NCI-H526 treated with DMSO at 0.1 percent for 48 hours (cell line): Measurements from ENCODE around the gene MTA1.

ENCODE experiments used
- DNase-seq: peaks from one replicate; lab custom pipeline; 2025; lab: John Stamatoyannopoulos, UW

MTA1 gene

DNA sequence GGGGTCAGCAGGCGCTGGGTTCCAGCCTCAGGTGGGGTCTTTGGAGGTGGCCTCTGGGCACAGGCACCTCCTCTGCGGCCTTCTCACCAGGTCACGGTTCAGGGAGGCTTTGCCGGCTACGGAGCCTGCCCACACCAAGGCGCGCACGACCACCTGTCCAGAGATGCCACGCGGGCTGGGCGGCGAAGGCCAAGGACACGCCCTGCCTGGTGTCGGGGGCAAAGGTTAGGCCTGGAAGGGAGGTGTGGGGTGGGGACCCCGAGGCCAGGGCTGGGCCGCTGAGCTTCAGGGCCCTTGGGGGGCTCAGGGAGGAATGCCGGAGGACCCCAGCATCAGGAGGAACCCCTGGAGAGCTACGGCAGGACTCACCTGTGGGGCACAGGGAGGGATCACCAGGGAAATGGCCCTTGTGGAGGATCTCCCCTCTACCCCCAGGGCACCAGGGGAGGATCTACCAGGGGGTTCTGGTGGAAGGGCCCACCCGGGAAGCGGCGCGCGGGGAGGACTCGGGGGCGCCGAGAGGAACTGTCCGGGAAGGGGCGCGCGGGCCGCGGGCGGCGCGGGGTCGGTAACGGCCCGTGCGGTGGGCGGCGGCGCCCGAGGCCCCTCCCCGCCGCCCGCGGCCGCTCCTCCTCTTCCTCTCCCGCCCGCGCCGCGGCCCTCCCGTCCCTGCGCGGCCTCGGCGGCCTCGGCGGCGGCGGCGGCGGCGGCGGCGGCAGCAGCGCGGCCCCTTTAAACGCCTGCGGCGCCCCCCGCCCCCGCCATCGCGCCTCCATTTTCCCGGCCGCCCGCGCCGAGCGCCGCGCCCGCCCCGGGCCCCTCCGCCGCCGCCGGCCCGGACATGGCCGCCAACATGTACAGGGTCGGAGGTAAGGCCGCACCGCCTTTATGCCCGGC is at the start of gene MTA1:
MTA1 (plus strand) TSS at position 633 of the 897 bp plus-strand sequence; CDS start at position 842, 209 bp downstream.
- no peak for DNase-seq

DNA sequence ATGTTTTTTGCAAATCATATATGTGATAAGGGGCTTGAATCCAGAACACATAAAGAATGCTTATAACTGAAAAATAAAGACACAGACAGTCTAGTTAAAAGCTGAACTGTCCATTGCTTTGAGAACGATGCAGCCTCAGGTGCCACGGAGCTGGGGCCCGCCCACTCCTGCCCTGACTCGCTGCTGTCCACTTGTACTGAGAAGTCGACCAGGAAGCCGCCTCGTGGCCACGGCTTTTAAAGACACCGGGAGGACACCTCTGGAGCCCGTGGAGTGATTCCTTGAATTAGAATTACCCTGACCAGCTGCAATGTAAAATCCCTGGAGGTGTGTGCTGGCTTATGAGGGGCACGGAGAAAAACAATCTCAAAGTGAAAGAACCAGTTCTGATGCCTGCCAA is 45.2 kb upstream of the MTA1 start:
- no peak for DNase-seq

DNA sequence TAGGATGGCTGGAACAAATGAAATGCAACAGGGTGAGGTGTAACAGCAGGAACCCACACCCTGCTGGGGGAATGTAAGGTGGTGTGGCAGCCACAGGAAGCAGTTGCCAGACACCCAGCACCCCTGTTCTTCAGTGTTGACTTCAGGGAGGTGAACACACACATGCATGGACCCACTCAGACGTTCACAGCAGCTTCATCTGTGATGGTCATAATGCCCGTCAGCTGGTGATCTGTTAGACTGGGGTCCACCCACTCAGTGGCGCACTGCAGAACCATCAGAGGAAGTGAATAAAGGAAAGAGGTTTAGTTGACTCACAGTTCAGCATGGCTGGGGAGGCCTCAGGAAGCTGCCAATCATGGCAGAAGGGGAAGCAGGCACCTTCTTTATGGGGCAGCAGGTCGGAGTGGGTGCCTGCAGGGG is 44.0 kb upstream of the MTA1 start:
- no peak for DNase-seq

DNA sequence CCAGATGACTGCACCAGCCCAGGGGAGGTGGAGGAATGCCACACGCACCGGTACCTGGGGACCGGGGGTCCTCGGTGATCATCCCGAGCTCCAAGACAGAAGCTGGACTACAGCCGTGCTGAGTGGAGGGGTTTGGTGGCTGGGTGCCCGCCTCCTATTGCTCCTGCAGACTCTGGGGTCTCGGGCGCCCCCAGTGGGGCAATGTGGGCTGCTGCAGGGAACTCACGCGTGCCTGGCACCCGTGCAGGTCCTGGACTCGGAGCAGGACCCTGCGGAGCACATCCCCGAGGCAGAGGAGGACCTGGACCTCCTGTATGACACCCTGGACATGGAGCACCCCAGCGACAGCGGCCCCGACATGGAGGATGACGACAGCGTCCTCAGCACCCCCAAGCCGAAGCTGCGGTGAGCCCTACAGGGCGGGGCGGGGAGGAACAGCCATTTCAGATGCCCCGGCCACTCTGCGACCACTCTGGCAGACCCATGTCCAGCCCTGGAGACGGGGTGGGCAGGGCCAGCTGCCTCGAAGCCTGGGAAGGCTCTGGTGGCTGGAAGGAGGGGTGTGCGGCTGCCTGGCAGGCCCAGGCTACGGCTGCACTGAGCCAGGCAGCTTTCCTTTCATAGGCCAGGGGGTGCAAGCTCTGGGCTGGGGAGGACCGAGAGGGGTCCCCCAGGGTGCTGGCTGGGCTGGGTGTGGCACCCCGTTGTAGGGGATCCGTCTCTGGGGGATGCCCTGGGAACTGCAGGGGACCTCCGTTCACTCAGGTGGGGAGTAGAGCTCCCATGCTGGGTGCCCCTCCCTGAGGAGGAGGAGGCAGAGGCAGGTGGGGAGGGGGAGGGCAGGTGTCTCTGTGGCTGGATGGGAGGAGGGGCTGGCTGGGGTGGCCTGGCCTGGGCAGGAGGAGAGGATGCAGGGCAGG is 42.8 kb upstream of the MTA1 start:
- DNase-seq, result no peak

DNA sequence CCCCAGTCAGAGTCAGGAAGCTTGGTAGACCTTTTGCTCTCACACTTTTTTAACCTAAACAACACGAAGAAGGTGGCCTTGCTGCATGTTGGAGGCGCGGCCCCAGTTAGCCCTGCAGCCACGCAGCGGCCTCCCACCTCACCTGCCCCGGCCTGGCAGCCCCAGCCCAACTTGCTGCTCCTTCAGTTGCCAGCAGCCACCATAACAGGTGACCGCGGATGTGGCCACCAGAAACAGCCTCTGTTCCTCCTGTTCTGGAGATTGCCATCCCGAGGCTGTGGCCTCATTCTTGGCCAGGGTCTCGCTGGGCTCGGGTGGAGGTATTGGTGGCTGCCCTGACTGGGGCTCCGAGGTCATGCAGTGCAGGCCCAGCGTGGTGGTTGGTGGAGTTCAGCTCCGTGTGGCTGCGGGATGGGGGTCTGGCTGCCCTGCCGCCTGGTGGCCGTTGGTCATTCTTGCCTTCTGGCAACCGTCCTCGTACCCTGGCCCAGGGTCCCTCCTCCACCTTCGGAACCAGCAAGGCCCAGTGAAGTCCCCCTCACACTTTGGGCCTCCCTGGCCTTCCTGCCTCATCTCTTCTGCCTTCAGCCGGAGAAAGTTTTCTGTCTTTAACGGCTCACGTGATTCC is 42.0 kb upstream of the MTA1 start:
- DNase-seq, result no peak

DNA sequence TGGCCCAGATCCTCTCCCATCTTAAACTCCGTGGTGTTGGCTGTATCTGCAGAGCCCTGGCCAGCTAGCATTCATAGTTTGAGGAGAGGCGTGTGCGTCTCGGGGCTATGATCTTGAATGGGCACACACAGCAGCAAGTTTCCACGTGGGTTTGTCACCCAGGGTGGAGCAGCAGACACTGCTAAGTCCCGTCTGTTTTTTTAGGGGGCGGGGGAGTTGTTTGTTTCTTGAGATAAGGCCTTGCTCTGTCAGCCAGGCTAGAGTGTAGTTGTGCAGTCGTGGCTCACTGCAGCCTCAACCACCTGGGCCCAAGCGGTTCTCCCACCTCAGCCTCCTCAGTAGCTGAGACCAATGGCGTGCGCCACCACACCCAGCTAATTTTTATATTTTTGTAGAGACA is 41.4 kb upstream of the MTA1 start:
- no peak for DNase-seq

DNA sequence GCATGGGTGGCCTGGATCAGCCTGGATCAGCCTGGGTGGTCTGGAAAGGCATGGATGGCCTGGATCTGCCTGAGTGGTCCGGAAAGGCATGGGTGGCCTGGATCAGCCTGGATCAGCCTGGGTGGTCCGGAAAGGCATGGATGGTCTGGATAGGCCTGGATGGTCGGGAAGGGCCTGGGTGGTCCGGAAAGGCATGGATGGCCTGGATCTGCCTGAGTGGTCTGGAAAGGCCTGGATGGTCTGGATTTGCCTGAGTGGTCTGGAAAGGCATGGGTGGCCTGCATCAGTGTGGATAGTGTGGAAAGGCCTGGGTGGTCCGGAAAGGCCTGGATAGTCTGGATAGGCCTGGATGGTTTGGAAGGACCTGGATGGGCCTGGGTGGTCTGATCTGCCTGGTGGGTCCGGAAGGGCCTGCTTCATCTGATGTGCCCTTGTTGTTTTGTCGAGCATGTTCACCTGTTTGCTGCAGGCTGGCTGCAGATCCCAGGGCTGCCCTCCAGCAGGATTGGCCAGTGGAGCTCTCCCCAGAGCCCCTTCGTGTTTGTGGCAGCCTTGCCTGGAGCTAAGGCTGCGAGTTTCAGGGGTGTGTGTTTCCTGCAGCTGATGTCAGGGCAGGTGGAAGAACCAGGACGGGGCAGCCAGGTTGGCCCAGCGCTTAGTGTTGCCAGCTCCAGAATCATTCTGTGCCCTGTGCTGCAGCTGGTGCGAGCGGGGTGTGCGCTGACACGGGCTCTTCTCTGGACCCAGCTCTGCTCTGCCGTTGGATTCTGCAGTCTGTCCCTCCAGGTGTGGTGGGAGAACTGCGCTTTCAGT is 40.5 kb upstream of the MTA1 start:
- DNase-seq, result no peak

DNA sequence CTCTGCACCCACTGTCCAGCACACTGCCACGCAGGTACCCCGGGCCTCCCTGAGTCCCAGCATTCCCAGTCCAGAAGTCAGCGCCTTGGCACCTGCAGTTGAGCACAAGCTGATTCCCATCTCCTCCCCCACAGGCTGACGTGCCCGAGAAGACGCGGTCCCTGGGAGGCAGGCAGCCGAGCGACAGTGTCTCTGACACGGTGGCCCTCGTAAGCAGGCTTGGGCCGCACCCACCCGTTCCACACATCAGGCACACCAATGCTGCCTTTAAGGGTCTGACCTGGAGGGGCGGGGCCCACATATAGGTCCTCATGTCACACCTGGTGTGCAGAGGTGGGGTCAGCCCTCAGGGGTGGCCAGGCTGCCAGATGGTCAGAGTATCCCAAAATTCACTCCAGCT is 39.7 kb upstream of the MTA1 start:
- DNase-seq, result no peak

DNA sequence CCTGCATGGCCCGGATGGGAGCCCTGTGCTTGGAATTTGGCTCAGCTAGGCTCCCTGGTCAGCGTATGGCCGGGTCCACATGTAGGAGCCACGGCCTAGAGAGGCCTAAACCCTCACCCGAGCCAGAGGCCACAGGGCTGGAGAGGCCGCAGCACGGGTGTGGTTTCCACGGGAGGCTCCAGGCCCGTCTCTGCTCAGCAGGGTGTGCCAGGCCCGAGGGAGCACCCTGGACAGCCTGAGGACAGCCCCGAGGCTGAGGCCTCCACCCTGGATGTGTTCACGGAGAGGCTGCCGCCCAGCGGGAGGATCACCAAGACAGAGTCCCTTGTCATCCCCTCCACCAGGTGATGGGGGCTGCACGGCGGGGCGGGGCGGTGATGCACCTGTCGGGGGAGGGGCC is 38.9 kb upstream of the MTA1 start:
- DNase-seq, result no peak

DNA sequence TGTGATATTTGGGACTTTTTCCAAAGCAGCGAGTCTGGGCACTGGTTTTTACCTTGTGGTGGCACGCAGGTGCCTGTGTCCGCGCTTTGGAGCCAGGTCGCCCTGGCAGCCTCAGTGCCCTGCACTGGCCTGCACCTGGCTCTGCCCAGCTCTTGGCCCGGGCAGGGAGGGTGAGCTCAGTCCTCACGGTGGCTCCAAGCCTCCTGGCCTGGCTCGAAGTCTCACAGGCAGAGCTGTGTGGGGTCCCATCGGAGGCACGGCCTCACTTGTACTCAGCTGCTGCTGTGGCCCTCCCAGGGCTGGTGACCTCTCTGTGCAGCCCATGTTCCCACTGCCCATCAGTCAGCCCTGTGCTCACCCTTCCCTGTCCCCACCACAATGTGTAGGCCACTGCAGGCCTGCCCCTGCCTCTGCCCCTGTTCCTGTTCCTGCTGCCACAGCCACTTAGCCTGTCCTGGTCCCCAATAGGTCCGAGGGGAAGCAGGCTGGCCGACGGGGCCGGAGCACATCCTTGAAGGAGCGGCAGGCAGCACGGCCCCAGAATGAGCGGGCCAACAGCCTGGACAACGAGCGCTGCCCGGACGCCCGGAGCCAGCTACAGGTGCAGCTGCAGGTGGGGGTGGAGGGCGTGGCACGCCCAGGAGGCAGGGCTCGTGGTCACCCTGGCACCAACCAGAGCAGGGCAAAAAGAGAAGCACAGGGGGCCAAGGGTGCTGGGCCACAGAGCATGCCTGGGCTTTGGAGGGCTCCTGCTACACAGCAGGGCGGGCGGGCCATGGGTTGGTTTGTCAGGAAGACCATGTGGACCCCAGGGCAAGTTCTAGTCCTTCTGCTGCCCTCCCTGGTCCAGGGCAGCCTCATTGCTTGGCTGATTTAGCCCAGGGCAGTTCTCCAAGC is 37.9 kb upstream of the MTA1 start:
- DNase-seq, result no peak

DNA sequence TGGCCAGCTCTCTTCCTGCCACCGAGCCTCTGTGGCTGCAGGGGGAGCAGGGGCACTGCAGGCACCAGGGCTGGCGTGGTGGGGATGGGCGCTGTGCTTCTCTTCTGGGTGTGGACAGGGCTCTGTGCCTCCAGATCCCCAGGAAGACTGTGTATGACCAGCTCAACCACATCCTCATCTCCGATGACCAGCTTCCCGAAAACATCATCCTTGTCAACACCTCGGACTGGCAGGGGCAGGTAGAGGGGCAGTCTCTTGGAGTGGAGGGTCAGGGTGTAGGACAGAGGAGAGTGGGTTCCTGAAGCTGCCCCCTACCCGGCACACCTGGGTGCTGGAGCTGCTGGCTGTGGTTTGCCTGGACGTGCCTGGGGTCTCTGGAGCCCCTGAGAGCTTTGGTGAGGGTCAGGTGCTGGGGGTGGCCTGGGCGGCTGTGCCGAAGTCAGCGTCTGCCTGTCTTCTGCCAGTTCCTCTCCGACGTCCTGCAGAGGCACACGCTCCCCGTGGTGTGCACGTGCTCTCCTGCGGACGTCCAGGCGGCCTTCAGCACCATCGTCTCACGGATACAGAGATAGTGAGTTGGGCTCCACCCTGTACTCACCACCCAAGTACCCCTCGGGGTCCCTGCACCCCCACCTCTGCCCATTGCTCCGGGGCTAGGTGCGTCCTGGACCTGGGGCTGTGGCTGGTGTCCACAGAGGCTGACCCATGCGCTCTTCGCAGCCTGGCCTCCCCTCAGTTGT is 37.1 kb upstream of the MTA1 start:
- DNase-seq, result no peak

DNA sequence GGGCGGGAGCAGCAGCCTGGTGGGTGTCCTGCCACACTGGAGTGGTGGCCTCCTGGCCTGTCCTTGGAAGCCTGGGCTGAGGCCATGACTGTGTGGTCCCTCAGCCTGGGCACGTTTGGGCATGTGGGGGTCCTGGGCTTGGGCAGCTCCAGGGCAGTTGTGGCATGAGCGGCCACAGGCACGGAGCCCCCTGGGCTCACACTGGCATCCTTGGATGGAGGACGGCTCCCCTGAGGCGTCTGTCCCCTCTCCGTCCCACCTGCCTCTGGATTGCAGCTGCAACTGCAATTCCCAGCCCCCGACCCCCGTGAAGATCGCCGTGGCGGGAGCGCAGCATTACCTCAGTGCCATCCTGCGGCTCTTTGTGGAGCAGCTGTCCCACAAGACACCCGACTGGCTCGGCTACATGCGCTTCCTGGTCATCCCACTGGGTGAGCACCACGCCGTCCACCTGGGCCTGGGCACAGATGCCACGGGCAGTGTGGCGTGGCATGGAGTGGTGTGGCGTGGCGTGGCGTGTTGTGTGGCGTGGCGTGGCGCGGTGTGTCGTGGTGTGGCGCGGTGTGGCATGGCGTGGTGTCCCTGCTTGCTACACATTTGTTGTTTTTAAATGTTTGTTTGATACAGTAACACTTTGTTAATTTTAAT is 36.4 kb upstream of the MTA1 start:
- DNase-seq, result no peak

DNA sequence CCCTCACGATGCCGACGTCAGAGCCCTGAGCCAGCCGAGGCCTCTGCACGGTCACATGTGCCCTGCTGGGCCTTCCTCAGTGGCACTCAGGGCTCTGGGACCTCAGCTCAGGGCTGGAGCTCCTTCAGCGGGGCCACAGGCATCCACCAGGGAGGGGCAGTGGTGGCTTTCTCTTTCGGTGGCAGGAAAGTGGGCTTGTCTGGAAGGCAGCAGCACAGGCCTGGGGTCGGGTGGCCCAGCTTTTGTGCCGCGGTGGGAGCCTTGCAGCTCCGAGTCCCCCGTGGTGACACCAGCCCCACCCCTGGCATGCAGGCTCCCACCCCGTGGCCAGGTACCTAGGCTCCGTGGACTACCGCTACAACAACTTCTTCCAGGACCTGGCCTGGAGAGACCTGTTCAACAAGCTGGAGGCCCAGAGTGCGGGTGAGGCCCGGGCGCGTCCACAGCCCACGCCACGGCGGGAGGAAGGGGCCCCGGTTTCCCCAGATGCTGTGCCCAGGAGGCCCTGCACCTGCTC is 35.5 kb upstream of the MTA1 start:
- DNase-seq, result no peak

DNA sequence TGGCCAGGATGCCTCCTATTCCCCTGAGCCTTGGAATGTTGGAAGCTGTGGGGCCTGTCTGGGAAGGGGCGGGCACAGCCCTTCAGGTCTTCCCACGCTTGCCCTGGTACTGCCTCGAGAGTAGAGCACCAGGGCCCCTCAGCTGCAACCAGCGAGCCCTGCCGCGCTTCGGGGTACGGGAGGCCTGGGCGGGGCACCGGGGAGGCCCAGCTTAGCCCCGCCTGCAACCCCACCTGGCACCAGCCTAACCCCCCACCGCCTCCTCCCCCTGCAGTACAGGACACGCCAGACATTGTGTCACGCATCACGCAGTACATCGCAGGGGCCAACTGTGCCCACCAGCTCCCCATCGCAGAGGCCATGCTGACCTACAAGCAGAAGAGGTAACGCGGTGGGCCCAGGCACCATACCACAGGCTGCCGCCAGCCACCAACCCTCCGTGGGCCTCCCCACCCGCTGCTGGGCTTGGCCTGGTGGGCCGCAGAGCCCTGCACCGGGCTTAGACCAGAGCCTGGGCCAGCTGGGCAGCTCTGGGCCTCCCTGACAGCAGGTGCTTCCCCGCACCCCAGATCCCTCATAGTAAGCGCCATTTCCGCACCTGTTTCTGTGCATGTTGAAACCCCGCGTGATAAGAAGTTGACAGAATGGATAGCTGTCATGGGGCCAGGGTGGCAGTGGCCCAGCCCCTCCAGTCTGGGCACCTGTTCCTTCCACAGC is 34.9 kb upstream of the MTA1 start:
- DNase-seq, result no peak

DNA sequence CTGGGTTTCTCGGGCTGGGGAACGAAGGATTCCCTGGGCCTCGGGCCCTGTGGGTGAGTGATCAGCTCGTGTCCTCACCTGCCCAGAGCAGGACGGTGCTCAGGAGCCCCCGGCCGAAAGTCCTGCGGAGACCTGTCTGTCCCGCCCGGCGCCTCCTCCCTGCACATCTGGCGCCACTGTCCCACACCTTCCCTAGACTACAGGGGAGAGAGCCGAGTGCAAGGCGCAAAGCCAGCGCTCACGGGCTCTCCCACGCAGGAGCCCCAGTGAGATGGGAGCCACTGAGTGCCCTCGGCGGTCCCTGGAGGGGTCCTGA is 34.3 kb upstream of the MTA1 start:
- no peak for DNase-seq

DNA sequence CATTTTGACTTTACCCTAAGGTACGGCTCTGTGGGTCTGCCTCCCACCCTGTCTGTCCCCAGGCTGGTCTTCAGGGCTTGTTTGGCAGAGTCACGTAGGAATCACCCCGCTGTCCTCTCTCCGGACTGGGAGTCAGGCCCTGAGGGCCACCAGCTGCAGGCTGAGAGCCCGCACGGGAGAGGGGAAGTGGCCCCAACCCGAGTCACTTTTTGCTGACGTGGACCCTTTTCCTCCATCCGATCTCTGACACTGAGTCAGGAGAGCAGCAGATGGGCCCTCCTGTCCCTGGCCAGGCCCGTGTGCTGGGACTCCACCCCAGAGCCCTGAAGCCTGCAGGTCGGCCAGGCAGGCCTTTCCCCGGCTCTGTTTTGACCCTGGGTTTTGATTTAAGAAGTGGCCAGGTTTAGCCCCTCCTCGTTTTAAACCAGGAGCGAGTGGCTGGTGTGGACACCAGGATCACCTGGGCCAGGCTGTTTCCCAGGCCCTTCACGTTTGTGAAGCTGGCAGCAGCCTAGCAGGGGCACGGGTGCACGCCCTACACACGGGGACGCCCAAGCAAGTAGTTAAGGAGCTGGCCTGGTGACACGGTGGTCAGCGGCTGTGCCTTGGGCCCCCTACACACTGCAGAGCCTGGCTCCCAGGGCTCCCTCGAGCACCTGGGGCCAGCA is 33.8 kb upstream of the MTA1 start:
- no peak for DNase-seq

DNA sequence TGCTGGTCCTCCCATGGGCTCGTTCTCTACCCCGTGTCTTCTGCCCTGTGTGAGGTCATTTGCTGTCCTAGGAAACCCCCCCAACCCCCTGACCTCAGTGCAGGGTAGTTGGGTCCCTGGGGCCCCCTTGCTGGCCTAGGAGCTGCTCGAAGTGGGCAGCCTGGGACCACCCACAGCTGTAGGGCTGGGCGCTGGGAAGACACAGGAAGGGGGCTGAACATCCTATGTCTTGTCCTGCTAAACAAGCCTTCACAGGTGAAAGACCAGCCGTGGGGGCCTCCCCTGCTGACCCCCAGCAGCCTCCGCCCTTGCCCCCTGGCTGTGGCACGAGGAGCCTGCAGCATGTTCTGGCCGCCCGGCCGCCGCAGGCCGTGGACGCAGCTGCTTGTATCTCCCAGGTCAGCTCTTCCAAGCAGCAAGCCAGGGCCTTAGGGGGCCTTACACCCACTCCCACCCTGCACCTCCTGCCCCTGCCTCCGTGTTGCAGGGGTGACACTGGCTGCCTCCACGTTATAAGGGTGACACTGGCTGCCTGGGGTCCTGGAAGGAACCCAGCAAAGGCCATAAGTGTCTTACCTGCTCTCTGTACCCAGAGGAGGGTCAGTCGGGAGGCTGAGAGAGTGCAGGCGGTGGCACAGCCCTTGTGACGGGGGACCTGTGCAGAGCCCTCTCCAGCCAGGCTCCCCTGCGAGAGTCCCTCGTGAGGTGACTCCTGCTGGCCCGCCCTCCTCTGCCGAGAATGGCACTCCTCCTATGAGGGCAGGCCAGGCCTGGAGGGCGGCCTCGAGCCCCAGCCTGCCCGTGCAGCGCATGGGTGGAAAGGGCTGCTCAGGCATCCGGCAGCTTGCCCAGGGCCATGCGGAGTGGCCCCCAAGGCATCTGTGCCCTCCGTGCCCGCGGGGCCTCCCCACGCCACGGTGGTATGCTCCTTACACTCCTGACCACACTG is 32.8 kb upstream of the MTA1 start:
- no peak for DNase-seq
